Osteoblast (primary cell): ENCODE measurements around the gene MAD1L1. TPM values are rescaled to one million over a fixed set of nuclear protein-coding genes. Genes with fewer than 3 reads are reported as not detected.
A peak's percentile ranks its signal among the peaks of the same experiment; 100 is the strongest.

Source experiments
- DNase-seq: peaks from one replicate; pipeline ENCODE4 v3.0.0; 2011; ENCODE audit warnings: low spot score, mixed read lengths; ENCODE audit not compliant: insufficient read length; ENCODE audit errors: missing footprints
- H2AFZ ChIP-seq: 2 replicates; pipeline ENCODE4 v1.6.0; 2011; ENCODE audit warnings: mild to moderate bottlenecking, low read length
- H3K27ac ChIP-seq: 2 replicates; pipeline ENCODE4 v1.5.1; 2011; ENCODE audit warnings: mild to moderate bottlenecking, low read depth, low read length, moderate library complexity
- H3K27me3 ChIP-seq: 2 replicates; pipeline ENCODE4 v1.6.0; 2012; ENCODE audit warnings: mild to moderate bottlenecking, control low read depth, inconsistent platforms, low read length, moderate library complexity; ENCODE audit not compliant: insufficient read depth
- H3K36me3 ChIP-seq: 2 replicates; pipeline ENCODE4 v1.5.1; 2011; ENCODE audit warnings: mild to moderate bottlenecking, low read length, control low read depth, moderate library complexity; ENCODE audit not compliant: insufficient read depth
- H3K4me1 ChIP-seq: 2 replicates; pipeline ENCODE4 v1.5.1; 2011; ENCODE audit warnings: mild to moderate bottlenecking, low read length, control low read depth, moderate library complexity; ENCODE audit not compliant: insufficient read depth
- H3K4me2 ChIP-seq: 2 replicates; pipeline ENCODE4 v1.6.0; 2011; ENCODE audit warnings: mild to moderate bottlenecking, low read length; ENCODE audit not compliant: insufficient read depth
- H3K4me3 ChIP-seq: fragments of 200-600 bp; sonication (generic); 3 replicates; pipeline ENCODE4 v1.5.1; 2012; ENCODE audit warnings: mild to moderate bottlenecking, low read length, inconsistent platforms; ENCODE audit not compliant: insufficient read depth
- H3K79me2 ChIP-seq: 2 replicates; pipeline ENCODE4 v1.6.0; 2012; ENCODE audit warnings: mild to moderate bottlenecking, low read length, control low read depth, inconsistent platforms; ENCODE audit not compliant: insufficient read depth
- H3K9me3 ChIP-seq: 2 replicates; pipeline ENCODE4 v1.5.1; 2011; ENCODE audit warnings: low read depth, low read length, control low read depth
- H4K20me1 ChIP-seq: 2 replicates; pipeline ENCODE4 v1.6.0; 2012; ENCODE audit warnings: mild to moderate bottlenecking, low read length, control low read depth; ENCODE audit not compliant: insufficient read depth
- CTCF ChIP-seq: IDR thresholded peaks from 2 replicates; pipeline ENCODE4 v1.5.1; 2011; ENCODE audit warnings: mild to moderate bottlenecking, low read depth, low read length, moderate library complexity; ENCODE audit errors: extremely low read depth
- total RNA-seq: library from RNA; depleted of rRNA; stranded (reverse); fragments of >200 nt; gene quantifications from 2 replicates; pipeline ENCODE4 v1.2.3, GENCODE V29; 2012

Gene MAD1L1
- total RNA-seq, 1 donor: 66.2 TPM

- no peak overlapping the region for H3K4me2 ChIP-seq
- no peak overlapping the region for H3K4me3 ChIP-seq
- H2AFZ ChIP-seq: no peak overlapping the region
- no peaks in the 10 kb centered on the region for H3K79me2 ChIP-seq
- H3K27me3 ChIP-seq: no peaks in the 10 kb centered on the region
- TF ChIP-seq CTCF: no peak
- no peak overlapping the region for H3K27ac ChIP-seq
- H3K9me3 ChIP-seq: no peaks in the 10 kb centered on the region
- H3K36me3 ChIP-seq: no peaks in the 10 kb centered on the region
- H4K20me1 ChIP-seq: no peaks in the 10 kb centered on the region
- peak; percentile 57 for DNase-seq
- no peaks in the 10 kb centered on the region for H3K4me1 ChIP-seq
These were observed 423.7 kb downstream of the MAD1L1 start for GRCh38 chr7:1809070-1809469.

GRCh38 chr7:1807821-1808600 is 424.7 kb downstream of the MAD1L1 start:
- Histone ChIP-seq H3K4me3 (no peak overlapping the region), H3K4me1 (no peaks in the 10 kb centered on the region), H3K36me3 (no peaks in the 10 kb centered on the region), H4K20me1 (no peaks in the 10 kb centered on the region), H3K4me2 (no peak overlapping the region), H3K79me2 (no peaks in the 10 kb centered on the region), H3K27me3 (no peaks in the 10 kb centered on the region), H2AFZ (no peak overlapping the region), H3K27ac (no peak overlapping the region), H3K9me3 (no peaks in the 10 kb centered on the region)
- peak; percentile 46 for DNase-seq
- TF ChIP-seq CTCF: no peak

GRCh38 chr7:1806354-1806753 is 426.4 kb downstream of the MAD1L1 start:
- no peak for DNase-seq
- Histone ChIP-seq H2AFZ (no peak overlapping the region), H3K79me2 (no peaks in the 10 kb centered on the region), H3K9me3 (no peaks in the 10 kb centered on the region), H3K36me3 (no peaks in the 10 kb centered on the region), H3K27ac (no peak overlapping the region), H3K27me3 (no peaks in the 10 kb centered on the region), H3K4me1 (no peaks in the 10 kb centered on the region), H3K4me3 (no peak overlapping the region), H4K20me1 (no peaks in the 10 kb centered on the region), H3K4me2 (no peak overlapping the region)
- no peak for TF ChIP-seq CTCF

- no peaks in the 10 kb centered on the region for H3K9me3 ChIP-seq
- H3K4me3 ChIP-seq: no peak overlapping the region
- no peak overlapping the region for H3K27ac ChIP-seq
- DNase-seq: no peak
- TF ChIP-seq CTCF: no peak
- no peaks in the 10 kb centered on the region for H3K27me3 ChIP-seq
- H3K36me3 ChIP-seq: no peaks in the 10 kb centered on the region
- no peaks in the 10 kb centered on the region for H4K20me1 ChIP-seq
- H2AFZ ChIP-seq: no peak overlapping the region
- no peaks in the 10 kb centered on the region for H3K4me1 ChIP-seq
- no peak overlapping the region for H3K4me2 ChIP-seq
- no peaks in the 10 kb centered on the region for H3K79me2 ChIP-seq
These were observed 428.4 kb downstream of the MAD1L1 start for GRCh38 chr7:1804310-1804709.
